ENCODE results near the gene PIK3R1. TPM values are rescaled to one million over a fixed set of nuclear protein-coding genes. Genes with fewer than 3 reads are reported as not detected.
A peak's percentile ranks its signal among the peaks of the same experiment; 100 is the strongest.

PIK3R1 gene
- polyA plus RNA-seq, 1 donor (not counting 4 experiments of a cell fraction or from before 2014, with no cell fraction given): 16.7 TPM

DNA sequence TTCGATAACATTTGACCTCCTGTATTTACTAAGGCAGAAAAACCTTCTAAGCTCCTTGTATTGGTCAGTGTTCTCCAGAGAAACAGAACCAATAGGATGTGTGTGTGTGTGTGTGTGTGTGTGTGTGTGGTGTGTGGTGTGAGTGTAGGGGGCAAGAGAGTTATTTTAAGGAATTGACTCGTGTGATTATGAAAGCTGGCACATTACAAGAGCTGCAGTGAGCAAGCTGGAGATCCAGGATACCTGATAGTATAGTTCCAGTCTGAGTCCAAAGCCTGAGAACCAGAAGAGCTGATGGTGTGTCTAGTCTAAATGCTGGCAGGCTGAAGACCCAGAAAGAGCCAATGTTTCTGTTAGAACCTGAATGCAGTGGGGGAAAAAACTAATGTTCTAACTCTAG, 21.2 kb upstream of the PIK3R1 start:
- Histone ChIP-seq H2AFZ (ENCODE audit: control insufficient read depth, low read length) (peak overlapping the region; percentile 8), H3K36me3 (ENCODE audit: control insufficient read depth in 2 of 2, extremely low read depth in 1 of 2, insufficient read depth in 2 of 2, low read length in 2 of 2) (no peaks in the 10 kb centered on the region), H3K9me1 (ENCODE audit: control insufficient read depth, extremely low read depth, insufficient read depth, low read length) (no peaks in the 10 kb centered on the region), H3K9ac (ENCODE audit: control insufficient read depth, extremely low read depth, insufficient read depth, low read length) (no peak overlapping the region), H4K20me1 (ENCODE audit: control insufficient read depth, extremely low read depth, insufficient read depth, low read length) (no peaks in the 10 kb centered on the region), H3K4me1 (ENCODE audit: control insufficient read depth, extremely low read depth, insufficient read depth, low read length) (peaks cover 16% of the 10 kb centered on the region), H3K4me2 (ENCODE audit: control insufficient read depth, extremely low read depth, insufficient read depth, low read depth, low read length) (no peak overlapping the region), H3K79me2 (ENCODE audit: control insufficient read depth, insufficient read depth, low read length) (no peaks in the 10 kb centered on the region), H3K4me3 (ENCODE audit: control insufficient read depth in 2 of 3, extremely low read depth in 1 of 3, insufficient read depth in 2 of 3, low read depth in 1 of 3, low read length in 3 of 3) (no peak overlapping the region), H3K27ac (ENCODE audit: control insufficient read depth, insufficient read depth, low read length) (no peak overlapping the region), H3K27me3 (ENCODE audit: control insufficient read depth, extremely low read depth, insufficient read depth, low read length) (no peaks in the 10 kb centered on the region), H3K9me3 (ENCODE audit: control insufficient read depth, low read depth, low read length) (no peaks in the 10 kb centered on the region)
- dilution Hi-C loops (cut with MboI; ENCODE audit: extremely low pct_ligation_motif_present, low sequenced_read_pairs): no loop called here
- DNase-seq (ENCODE audit: low read depth, low spot score): no peak
- no peak for FAIRE-seq
- TF ChIP-seq, protein P1, sequence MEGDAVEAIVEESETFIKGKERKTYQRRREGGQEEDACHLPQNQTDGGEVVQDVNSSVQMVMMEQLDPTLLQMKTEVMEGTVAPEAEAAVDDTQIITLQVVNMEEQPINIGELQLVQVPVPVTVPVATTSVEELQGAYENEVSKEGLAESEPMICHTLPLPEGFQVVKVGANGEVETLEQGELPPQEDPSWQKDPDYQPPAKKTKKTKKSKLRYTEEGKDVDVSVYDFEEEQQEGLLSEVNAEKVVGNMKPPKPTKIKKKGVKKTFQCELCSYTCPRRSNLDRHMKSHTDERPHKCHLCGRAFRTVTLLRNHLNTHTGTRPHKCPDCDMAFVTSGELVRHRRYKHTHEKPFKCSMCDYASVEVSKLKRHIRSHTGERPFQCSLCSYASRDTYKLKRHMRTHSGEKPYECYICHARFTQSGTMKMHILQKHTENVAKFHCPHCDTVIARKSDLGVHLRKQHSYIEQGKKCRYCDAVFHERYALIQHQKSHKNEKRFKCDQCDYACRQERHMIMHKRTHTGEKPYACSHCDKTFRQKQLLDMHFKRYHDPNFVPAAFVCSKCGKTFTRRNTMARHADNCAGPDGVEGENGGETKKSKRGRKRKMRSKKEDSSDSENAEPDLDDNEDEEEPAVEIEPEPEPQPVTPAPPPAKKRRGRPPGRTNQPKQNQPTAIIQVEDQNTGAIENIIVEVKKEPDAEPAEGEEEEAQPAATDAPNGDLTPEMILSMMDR (optimal IDR thresholded peaks at IDR 0.05 in 1 of 3, IDR thresholded peaks at IDR 0.05 in 1 of 3, conservative IDR thresholded peaks at IDR 0.05 in 1 of 3; ENCODE audit: extremely low read depth in 1 of 3, insufficient read depth in 2 of 3, low read length in 3 of 3): no peak
- TF ChIP-seq EZH2 (IDR thresholded peaks at IDR 0.05; ENCODE audit: low read length): no peak

DNA sequence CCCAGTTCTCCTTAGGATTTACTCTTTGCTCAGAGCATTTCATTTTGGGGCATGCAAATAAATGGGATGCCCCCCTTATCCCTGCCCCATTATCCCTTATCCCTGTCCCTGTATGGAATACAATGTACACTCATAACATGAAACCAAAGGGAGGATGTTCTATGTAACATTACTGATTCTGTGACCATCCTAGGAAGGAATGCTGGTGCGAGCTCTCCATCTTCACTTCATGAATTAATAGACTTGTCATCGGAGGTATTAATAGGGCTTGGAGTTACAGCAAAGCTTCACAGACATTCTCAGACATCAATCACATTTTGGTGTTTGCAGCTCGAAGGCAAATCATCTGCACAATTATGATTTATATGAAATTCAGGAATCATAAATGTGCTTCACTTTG, 20.4 kb upstream of the PIK3R1 start:
- Histone ChIP-seq H3K9me1 (ENCODE audit: control insufficient read depth, extremely low read depth, insufficient read depth, low read length) (no peaks in the 10 kb centered on the region), H2AFZ (ENCODE audit: control insufficient read depth, low read length) (no peak overlapping the region), H3K36me3 (ENCODE audit: control insufficient read depth in 2 of 2, extremely low read depth in 1 of 2, insufficient read depth in 2 of 2, low read length in 2 of 2) (no peaks in the 10 kb centered on the region), H3K27ac (ENCODE audit: control insufficient read depth, insufficient read depth, low read length) (no peak overlapping the region), H3K79me2 (ENCODE audit: control insufficient read depth, insufficient read depth, low read length) (no peaks in the 10 kb centered on the region), H3K4me1 (ENCODE audit: control insufficient read depth, extremely low read depth, insufficient read depth, low read length) (peaks cover 16% of the 10 kb centered on the region), H3K4me3 (ENCODE audit: control insufficient read depth in 2 of 3, extremely low read depth in 1 of 3, insufficient read depth in 2 of 3, low read depth in 1 of 3, low read length in 3 of 3) (no peak overlapping the region), H3K9ac (ENCODE audit: control insufficient read depth, extremely low read depth, insufficient read depth, low read length) (no peak overlapping the region), H3K4me2 (ENCODE audit: control insufficient read depth, extremely low read depth, insufficient read depth, low read depth, low read length) (no peak overlapping the region), H3K9me3 (ENCODE audit: control insufficient read depth, low read depth, low read length) (no peaks in the 10 kb centered on the region), H3K27me3 (ENCODE audit: control insufficient read depth, extremely low read depth, insufficient read depth, low read length) (no peaks in the 10 kb centered on the region), H4K20me1 (ENCODE audit: control insufficient read depth, extremely low read depth, insufficient read depth, low read length) (no peaks in the 10 kb centered on the region)
- no peak for TF ChIP-seq EZH2 (IDR thresholded peaks at IDR 0.05; ENCODE audit: low read length)
- TF ChIP-seq, protein P1 (optimal IDR thresholded peaks at IDR 0.05 in 1 of 3, IDR thresholded peaks at IDR 0.05 in 1 of 3, conservative IDR thresholded peaks at IDR 0.05 in 1 of 3; ENCODE audit: extremely low read depth in 1 of 3, insufficient read depth in 2 of 3, low read length in 3 of 3): no peak
- DNase-seq (ENCODE audit: low read depth, low spot score) (no peak), FAIRE-seq (no peak)
- dilution Hi-C loops (cut with MboI; ENCODE audit: extremely low pct_ligation_motif_present, low sequenced_read_pairs): no loop called here

All from keratinocyte (primary cell).